Mucosa of gallbladder (tissue), 1 donor: ENCODE data around the gene TANGO6. TPM values are rescaled to one million over a fixed set of nuclear protein-coding genes. Genes with fewer than 3 reads are reported as not detected.
"Not testable (repeated sequence)": the region's sequence is repeated elsewhere in the genome, so short reads cannot be mapped to it uniquely, and the experiment has no call there.

ENCODE experiments used
- DNase-seq: peaks from one replicate; pipeline ENCODE4 v3.0.0-alpha.2; 2020; ENCODE audit warnings: low spot score
- total RNA-seq: library from RNA; stranded (reverse); gene quantifications from one replicate; pipeline ENCODE4 v1.2.1, GENCODE V29; 2021
- donor health status: DM: no; HTN: no; CAD: no.

The TANGO6 gene
- total RNA-seq, result 11.0 TPM

GRCh38 chr16:68843482-68844210, at the start of gene TANGO6:
TANGO6 (plus strand) TSS chr16:68843531; CDS start chr16:68843618, 87 bp downstream.
- peak; percentile 85 for DNase-seq

- DNase-seq, result no peak
Observed at GRCh38 chr16:68798398-68798797, 44.9 kb upstream of the TANGO6 start.

DNA sequence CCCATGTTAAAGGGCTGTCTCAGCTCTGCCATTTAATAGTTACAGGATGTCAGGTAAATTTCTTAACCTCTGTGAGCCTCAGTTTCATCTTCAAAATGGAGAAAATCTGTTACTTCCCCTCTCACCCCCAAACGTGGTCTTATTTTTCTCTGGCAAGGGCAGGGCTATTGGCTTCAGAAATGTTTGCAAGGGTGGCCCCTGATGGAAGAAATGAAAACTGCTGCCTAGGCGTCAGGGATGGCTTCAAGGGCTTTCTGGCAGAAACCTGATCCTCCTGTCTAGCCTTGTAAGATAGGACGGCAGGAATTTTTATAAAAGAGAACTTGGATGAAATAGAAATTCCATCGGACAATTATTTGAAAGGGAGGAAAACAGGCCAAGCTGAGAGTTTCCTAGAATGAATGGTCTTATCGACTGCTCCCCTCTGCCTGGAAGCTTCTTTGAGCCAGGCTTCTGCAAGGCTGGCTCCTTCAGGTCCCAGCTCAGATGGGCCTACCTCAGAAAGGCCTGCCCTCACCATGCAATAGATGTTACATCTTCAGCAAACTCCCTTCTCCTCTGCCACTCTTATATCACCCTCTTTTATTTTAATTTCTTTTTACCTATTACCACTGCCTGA, 43.0 kb upstream of the TANGO6 start:
- DNase-seq, result peak; percentile 59

GRCh38 chr16:68802190-68802589, 41.1 kb upstream of the TANGO6 start:
- DNase-seq, result no peak

GRCh38 chr16:68806422-68806821, 36.9 kb upstream of the TANGO6 start:
- no peak for DNase-seq

- no peak for DNase-seq
Observed at GRCh38 chr16:68806981-68807380, 36.4 kb upstream of the TANGO6 start.

DNA sequence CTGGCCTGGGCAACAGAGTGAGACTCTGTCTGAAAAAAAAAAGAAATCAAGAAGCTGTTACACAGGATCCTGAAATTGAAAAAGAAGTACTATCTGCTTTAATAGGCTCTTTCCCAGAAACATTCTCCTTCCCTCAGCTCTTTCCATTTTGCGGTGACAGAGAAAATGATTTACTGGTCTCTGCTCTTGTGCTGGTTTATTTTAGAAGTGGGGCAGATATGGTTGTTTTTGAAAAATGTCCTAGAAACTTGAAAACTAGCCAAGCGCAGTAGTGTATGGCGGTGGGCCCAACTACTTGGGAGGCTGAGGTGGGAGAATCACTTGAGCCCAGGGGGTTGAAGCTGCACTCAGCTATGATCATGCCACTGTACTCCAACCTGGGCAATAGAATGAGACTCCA, 28.8 kb upstream of the TANGO6 start:
- DNase-seq, result no peak

DNA sequence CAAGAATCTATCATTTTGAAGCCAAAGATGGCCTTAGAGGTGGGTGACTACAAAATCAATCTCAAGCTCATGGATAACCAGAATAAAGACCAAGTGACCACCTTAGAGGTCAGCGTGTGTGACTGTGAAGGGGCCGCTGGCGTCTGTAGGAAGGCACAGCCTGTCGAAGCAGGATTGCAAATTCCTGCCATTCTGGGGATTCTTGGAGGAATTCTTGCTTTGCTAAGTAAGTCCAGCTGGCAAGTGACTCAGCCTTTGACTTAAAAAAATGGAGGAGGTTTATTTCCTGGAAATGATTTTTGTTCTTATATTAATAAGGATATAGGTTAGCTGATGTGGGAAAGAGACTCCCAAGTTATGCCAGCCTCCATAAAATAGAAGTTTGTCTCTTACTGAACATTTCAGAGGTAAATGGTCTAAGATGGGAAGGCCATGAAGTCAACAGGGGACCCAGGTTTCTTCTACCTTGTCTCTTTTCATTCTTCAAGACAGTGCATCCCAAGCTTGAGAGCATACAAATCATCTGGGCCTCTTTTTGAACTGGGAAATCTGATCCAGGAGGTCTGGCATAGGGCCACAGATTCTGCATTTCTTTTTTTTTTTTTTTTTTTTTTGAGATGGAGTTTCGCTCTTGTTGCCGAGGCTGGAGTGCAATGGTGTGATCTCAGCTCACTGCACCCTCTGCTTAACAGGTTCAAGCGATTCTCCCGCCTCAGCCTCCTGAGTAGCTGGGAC, 19.8 kb upstream of the TANGO6 start:
- no peak for DNase-seq

- no peak for DNase-seq
Observed at GRCh38 chr16:68825427-68825826, 17.9 kb upstream of the TANGO6 start.

DNA sequence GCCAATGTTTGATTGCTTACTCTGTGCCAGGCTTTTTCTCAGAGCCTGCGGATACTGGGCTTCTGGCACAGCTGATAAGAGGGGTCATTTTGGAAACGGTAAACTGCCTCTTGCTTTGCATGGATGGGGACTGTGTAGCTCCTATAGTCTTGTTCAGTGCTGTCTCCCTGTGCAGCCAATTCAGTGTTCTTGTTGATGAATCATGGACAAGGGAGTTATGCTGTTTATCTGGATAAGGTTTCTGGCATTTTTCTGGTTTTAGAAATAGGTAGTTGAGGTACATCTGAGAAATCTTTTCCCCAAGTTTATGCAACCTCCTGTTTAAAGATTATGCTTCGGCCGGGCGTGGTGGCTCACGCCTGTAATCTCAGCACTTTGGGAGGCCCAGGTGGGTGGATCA, 16.7 kb upstream of the TANGO6 start:
- DNase-seq, result no peak

DNA sequence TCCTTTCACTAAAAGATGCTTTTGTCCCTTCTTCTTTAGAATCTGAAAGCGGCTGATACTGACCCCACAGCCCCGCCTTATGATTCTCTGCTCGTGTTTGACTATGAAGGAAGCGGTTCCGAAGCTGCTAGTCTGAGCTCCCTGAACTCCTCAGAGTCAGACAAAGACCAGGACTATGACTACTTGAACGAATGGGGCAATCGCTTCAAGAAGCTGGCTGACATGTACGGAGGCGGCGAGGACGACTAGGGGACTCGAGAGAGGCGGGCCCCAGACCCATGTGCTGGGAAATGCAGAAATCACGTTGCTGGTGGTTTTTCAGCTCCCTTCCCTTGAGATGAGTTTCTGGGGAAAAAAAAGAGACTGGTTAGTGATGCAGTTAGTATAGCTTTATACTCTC, 10.1 kb upstream of the TANGO6 start:
- DNase-seq, result no peak

GRCh38 chr16:68834550-68834949, 8.8 kb upstream of the TANGO6 start:
- no peak for DNase-seq

DNA sequence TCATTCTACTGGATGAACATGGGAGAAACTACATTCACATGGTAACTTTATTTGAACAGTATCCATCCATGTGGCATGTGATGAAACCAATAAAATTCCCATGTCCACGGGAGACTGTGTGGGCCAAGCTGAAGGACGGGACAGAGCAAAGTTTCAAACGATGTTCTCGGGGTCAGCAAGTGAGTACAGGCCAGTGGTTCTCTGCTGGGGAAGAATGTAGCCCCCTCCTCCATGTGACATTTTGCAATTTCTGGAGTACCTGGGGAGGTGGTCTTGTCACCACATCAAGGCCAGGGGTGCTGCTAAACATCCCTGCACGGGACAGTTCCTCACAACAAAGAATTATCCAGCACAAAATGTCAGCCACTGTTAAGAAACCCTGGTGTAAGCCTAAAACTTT, 7.4 kb upstream of the TANGO6 start:
- DNase-seq, result no peak

DNA sequence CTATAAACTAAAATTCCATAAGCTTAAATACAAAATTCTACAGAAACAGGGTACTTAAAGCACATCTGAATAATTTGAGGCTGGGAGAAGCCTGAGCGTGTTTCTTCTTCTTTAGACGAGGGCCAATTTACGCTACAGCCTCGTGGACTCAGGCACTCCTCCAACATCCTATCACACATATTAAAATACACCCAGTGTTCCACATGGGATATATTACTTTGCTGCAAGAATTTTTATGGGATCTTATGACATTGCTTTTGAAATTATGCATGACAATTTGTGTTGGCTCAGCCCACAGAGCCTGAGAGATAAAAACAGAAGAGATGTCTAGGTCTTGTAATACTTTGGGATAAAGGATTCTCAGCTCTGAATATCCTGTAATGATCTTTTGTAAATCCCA, 3.5 kb upstream of the TANGO6 start:
- DNase-seq, result no peak

GRCh38 chr16:68842964-68843481, 308 bp upstream of the TANGO6 start:
- DNase-seq, result not testable (repeated sequence)

GRCh38 chr16:68844211-68844564, 857 bp downstream of the TANGO6 start:
- DNase-seq, result no peak

DNA sequence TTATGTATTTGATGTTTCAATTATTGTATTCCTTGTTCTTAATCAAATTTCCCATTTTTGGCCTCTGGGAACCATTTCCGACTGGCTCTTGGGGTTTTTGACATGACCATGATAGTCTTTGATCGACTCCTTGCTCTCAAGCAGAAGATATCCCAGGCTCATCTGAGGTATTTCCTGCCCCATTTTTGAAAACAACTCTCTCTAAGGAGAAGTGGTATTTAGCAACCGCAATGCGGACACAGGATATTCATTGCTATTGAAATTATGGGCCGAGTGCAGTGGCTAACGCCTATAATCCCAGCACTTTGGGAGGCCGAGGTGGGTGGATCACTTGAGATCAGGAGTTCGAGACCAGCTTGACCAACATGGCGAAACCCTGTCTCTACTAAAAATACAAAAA, 5.5 kb downstream of the TANGO6 start:
- DNase-seq, result no peak

- DNase-seq, result no peak
Observed at GRCh38 chr16:68850481-68850880, 7.2 kb downstream of the TANGO6 start.

- DNase-seq, result no peak
Observed at GRCh38 chr16:68851601-68852000, 8.3 kb downstream of the TANGO6 start.

GRCh38 chr16:68857479-68857878, 14.1 kb downstream of the TANGO6 start:
- no peak for DNase-seq

- no peak for DNase-seq
Observed at GRCh38 chr16:68859828-68860227, 16.5 kb downstream of the TANGO6 start.

DNA sequence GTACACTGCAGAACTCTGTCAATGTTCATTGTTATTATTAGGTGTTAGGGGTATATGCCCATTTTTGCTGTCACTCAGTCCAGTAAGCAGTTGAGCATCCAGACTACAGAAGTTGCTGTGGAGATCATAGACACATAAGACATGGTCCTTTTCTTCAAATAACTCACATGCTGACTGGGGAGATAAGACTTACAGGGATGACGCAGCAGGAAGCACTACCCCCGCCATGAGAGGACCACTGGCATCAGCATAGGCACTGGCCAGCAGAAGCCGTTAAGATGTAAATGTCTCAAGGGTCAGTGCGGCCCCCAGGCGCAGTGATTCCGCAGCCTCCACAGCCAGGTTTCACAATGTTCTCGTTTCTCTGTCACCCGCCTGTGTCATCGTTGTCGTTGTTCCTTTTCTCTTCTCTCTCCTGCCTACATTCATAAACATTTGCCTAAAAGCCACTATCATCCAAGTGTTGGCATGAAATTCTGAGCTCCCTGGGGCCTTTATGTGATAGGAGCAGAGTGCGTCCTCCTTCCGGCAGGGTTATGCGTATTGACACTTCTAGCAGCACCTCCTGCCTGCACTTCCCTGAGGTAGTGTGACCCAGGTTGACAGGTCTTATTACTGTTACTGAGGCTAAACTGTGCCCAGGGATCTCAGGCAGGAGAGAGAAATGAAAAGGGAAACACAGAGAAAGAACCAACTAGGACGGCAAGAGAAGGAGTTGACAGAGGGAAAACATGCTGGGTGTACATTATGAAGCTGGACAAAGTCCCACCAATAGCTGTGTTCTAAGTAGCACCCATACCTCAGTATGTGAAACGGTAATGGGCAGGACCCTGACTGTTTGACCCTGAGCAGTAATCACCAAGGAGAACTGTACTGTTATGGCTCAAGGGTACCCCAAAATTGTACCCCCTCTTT, 17.9 kb downstream of the TANGO6 start:
- no peak for DNase-seq
